WTC11 (cell line): ENCODE data around the gene HPSE2. TPM values are rescaled to one million over a fixed set of nuclear protein-coding genes. Genes with fewer than 3 reads are reported as not detected.
"Not testable (repeated sequence)": the region's sequence is repeated elsewhere in the genome, so short reads cannot be mapped to it uniquely, and the experiment has no call there.

Experiments
- ATAC-seq: fragments of 200-7000 bp; cut with Tn5 transposase; 2 replicates; pipeline ENCODE4 v1.10.0; 2021; ENCODE audit warnings: mild to moderate bottlenecking, moderate library complexity
- CTCF ChIA-PET: fragments of 300-600 bp; sonication (Branson Sonifier 250); formaldehyde crosslinking; loops from one replicate; lab custom pipeline; 2021; ENCODE audit warnings: antibody characterized with exemption; lab: Charles Lee
- POLR2A ChIA-PET: fragments of 350-600 bp; sonication (Branson Sonifier 250); formaldehyde crosslinking; loops from one replicate; lab custom pipeline; 2021; ENCODE audit warnings: antibody characterized with exemption; lab: Charles Lee
- DNase-seq: peaks from one replicate; pipeline ENCODE4 v3.0.0; 2021; ENCODE audit warnings: low spot score
- H3K27ac Mint-ChIP-seq: 2 replicates; pipeline ENCODE4 v1.8.0; 2021; ENCODE audit warnings: mixed read lengths
- H3K27me3 Mint-ChIP-seq: 2 replicates; pipeline ENCODE4 v1.8.0; 2021; ENCODE audit warnings: low read depth, mild to moderate bottlenecking, moderate library complexity, mixed read lengths
- H3K36me3 Mint-ChIP-seq: 2 replicates; pipeline ENCODE4 v1.8.0; 2021; ENCODE audit warnings: mixed read lengths
- H3K4me1 Mint-ChIP-seq: 2 replicates; pipeline ENCODE4 v1.8.0; 2022; ENCODE audit warnings: mixed read lengths
- H3K4me3 Mint-ChIP-seq: 2 replicates; pipeline ENCODE4 v1.8.0; 2021; ENCODE audit warnings: mild to moderate bottlenecking, moderate library complexity, mixed read lengths
- H3K9me3 Mint-ChIP-seq: 2 replicates; pipeline ENCODE4 v1.8.0; 2021; ENCODE audit warnings: mixed read lengths
- AR ChIP-seq: fragments of 250-450 bp; sonication (Bioruptor Pico); IDR thresholded peaks from 2 replicates; pipeline ENCODE4 v1.9.0; 2021; ENCODE audit warnings: mild to moderate bottlenecking
- CREB1 ChIP-seq: sonication (generic); formaldehyde crosslinking; IDR thresholded peaks from 2 replicates; pipeline ENCODE4 v1.8.0; 2023; ENCODE audit warnings: mild to moderate bottlenecking, missing genetic modification reagents
- CREM ChIP-seq: sonication (generic); formaldehyde crosslinking; IDR thresholded peaks from 2 replicates; pipeline ENCODE4 v1.8.1; 2022; ENCODE audit warnings: mild to moderate bottlenecking, missing genetic modification reagents, moderate library complexity
- CTCF ChIP-seq: fragments of 200-600 bp; IDR thresholded peaks from 2 replicates; pipeline ENCODE4 v1.8.0; 2022; ENCODE audit warnings: antibody characterized with exemption
- ELF4 ChIP-seq: sonication (generic); formaldehyde crosslinking; IDR thresholded peaks from 2 replicates; pipeline ENCODE4 v1.8.1; 2022; ENCODE audit warnings: low read depth, mild to moderate bottlenecking, moderate library complexity, missing genetic modification reagents
- EMX1 ChIP-seq: fragments of 250-450 bp; sonication (Bioruptor Pico); IDR thresholded peaks from 2 replicates; pipeline ENCODE4 v1.8.0; 2021; ENCODE audit warnings: mild to moderate bottlenecking
- ETV6 ChIP-seq: sonication (generic); formaldehyde crosslinking; IDR thresholded peaks from 2 replicates; pipeline ENCODE4 v1.8.1; 2022; ENCODE audit warnings: mild to moderate bottlenecking, missing genetic modification reagents
- FOXJ3 ChIP-seq: sonication (generic); formaldehyde crosslinking; IDR thresholded peaks from 2 replicates; pipeline ENCODE4 v1.9.0; 2021; ENCODE audit warnings: missing genetic modification reagents, mild to moderate bottlenecking, borderline replicate concordance
- FOXK1 ChIP-seq: sonication (generic); formaldehyde crosslinking; IDR thresholded peaks from 2 replicates; pipeline ENCODE4 v1.8.0; 2022; ENCODE audit warnings: mild to moderate bottlenecking, moderate library complexity, missing genetic modification reagents
- FOXP1 ChIP-seq: sonication (generic); formaldehyde crosslinking; IDR thresholded peaks from 2 replicates; pipeline ENCODE4 v1.8.0; 2022; ENCODE audit warnings: missing genetic modification reagents, mild to moderate bottlenecking, moderate library complexity, borderline replicate concordance
- GABPB1 ChIP-seq: sonication (generic); formaldehyde crosslinking; IDR thresholded peaks from 2 replicates; pipeline ENCODE4 v1.8.1; 2023; ENCODE audit warnings: mild to moderate bottlenecking, missing genetic modification reagents
- JAZF1 ChIP-seq: fragments of 250-450 bp; sonication (Bioruptor Pico); IDR thresholded peaks from 2 replicates; pipeline ENCODE4 v1.9.0; 2021; ENCODE audit warnings: moderate library complexity, mild to moderate bottlenecking, inconsistent platforms
- KAT7 ChIP-seq: sonication (generic); formaldehyde crosslinking; IDR thresholded peaks from 2 replicates; pipeline ENCODE4 v1.8.1; 2023; ENCODE audit warnings: missing genetic modification reagents, mild to moderate bottlenecking, borderline replicate concordance
- MXD4 ChIP-seq: fragments of 250-450 bp; sonication (Bioruptor Pico); IDR thresholded peaks from 2 replicates; pipeline ENCODE4 v1.8.0; 2021; ENCODE audit warnings: mild to moderate bottlenecking, moderate library complexity, borderline replicate concordance
- NFE2L1 ChIP-seq: sonication (generic); formaldehyde crosslinking; IDR thresholded peaks from 2 replicates; pipeline ENCODE4 v1.8.1; 2023; ENCODE audit warnings: missing genetic modification reagents
- NR3C1 ChIP-seq: sonication (generic); formaldehyde crosslinking; conservative IDR thresholded peaks from 2 replicates; pipeline ENCODE4 v1.8.1; 2023; ENCODE audit warnings: low read depth, mild to moderate bottlenecking, missing genetic modification reagents
- TP53 ChIP-seq: sonication (generic); formaldehyde crosslinking; IDR thresholded peaks from 2 replicates; pipeline ENCODE4 v1.8.1; 2023; ENCODE audit warnings: mild to moderate bottlenecking, missing genetic modification reagents
- USF2 ChIP-seq: sonication (generic); formaldehyde crosslinking; IDR thresholded peaks from 2 replicates; pipeline ENCODE4 v1.8.1; 2023; ENCODE audit warnings: mild to moderate bottlenecking, missing genetic modification reagents, moderate library complexity
- ZBTB43 ChIP-seq: sonication (generic); formaldehyde crosslinking; IDR thresholded peaks from 2 replicates; pipeline ENCODE4 v1.8.1; 2023; ENCODE audit warnings: mild to moderate bottlenecking, missing genetic modification reagents
- ZNF138 ChIP-seq: sonication (generic); formaldehyde crosslinking; conservative IDR thresholded peaks from 2 replicates; pipeline ENCODE4 v1.8.1; 2022; ENCODE audit warnings: mild to moderate bottlenecking, moderate library complexity, missing genetic modification reagents
- total RNA-seq: library from RNA; stranded (reverse); gene quantifications from 3 replicates; pipeline ENCODE4 v1.2.3, GENCODE V29; 2021

The HPSE2 gene
- total RNA-seq, 1 experiment from 2014 or later, result 0.66 TPM

- TF ChIP-seq CTCF (peak; percentile 49; the same call in 1 of the 2 replicates), FOXK1 (CRISPR knock-in tag) (no peak), AR (CRISPR knock-in tag) (no peak), ZNF138 (CRISPR knock-in tag) (no peak), TP53 (CRISPR knock-in tag) (no peak), ZBTB43 (CRISPR knock-in tag) (no peak), EMX1 (CRISPR knock-in tag) (no peak), CREB1 (CRISPR knock-in tag) (no peak), MXD4 (CRISPR knock-in tag) (no peak)
- H3K36me3 Mint-ChIP-seq, result no peaks in the 10 kb centered on the region
- peaks cover 8% of the 10 kb centered on the region for H3K9me3 Mint-ChIP-seq
- CTCF ChIA-PET, result interaction anchor here (0.6 to 2.8 kb wide), 19 partner anchors 11 to 968 kb away, joined by 3 to 10 read pairs (median 3); partner anchors contain the start of gene CNNM1
- no peak overlapping the region for H3K27ac Mint-ChIP-seq
- H3K4me3 Mint-ChIP-seq, result no peak overlapping the region
- no peak for ATAC-seq
- DNase-seq, result no peak
- no peaks in the 10 kb centered on the region for H3K27me3 Mint-ChIP-seq
- peaks cover 14% of the 10 kb centered on the region for H3K4me1 Mint-ChIP-seq
- POLR2A ChIA-PET, result interaction anchor here (1.0 kb wide), 1 partner anchor 12 kb away, joined by 3 read pairs; no protein-coding TSS in a partner anchor
Measured at GRCh38 chr10:99276848-99277486, 41.3 kb upstream of the HPSE2 start.

- Mint-ChIP-seq H3K9me3 (peaks cover 22% of the 10 kb centered on the region), H3K27me3 (no peaks in the 10 kb centered on the region), H3K4me1 (peaks cover 13% of the 10 kb centered on the region), H3K27ac (no peak overlapping the region), H3K4me3 (no peak overlapping the region), H3K36me3 (peaks cover 5% of the 10 kb centered on the region)
- TF ChIP-seq GABPB1, result no peak
- TF ChIP-seq ETV6, result no peak
- no peak for TF ChIP-seq KAT7 (CRISPR knock-in tag)
- peak; percentile 46; the same call in 1 of the 2 replicates for TF ChIP-seq USF2 (CRISPR knock-in tag)
- 0 out of 2 replicates have a peak, but pooled peaks have one; percentile 24 for TF ChIP-seq NFE2L1 (CRISPR knock-in tag)
- ATAC-seq, result peak; percentile 77
- ChIA-PET CTCF (interaction anchor here (0.7 kb wide), 1 partner anchor 10 kb away, joined by 3 read pairs; no protein-coding TSS in a partner anchor), POLR2A (no interaction called here)
- no peak for DNase-seq
Measured at GRCh38 chr10:99266383-99266782, 30.7 kb upstream of the HPSE2 start.

- POLR2A ChIA-PET, result no interaction called here
- H3K4me3 Mint-ChIP-seq, result no peak overlapping the region
- no peak for DNase-seq
- CTCF ChIA-PET, result no interaction called here
- H3K4me1 Mint-ChIP-seq, result no peaks in the 10 kb centered on the region
- H3K27me3 Mint-ChIP-seq, result peaks cover 5% of the 10 kb centered on the region
- TF ChIP-seq CREM, result no peak
- no peak for TF ChIP-seq GABPB1
- TF ChIP-seq MXD4 (CRISPR knock-in tag), result no peak
- TF ChIP-seq JAZF1 (CRISPR knock-in tag), result no peak
- no peak for TF ChIP-seq ELF4 (CRISPR knock-in tag)
- TF ChIP-seq FOXJ3 (CRISPR knock-in tag), result no peak
- TF ChIP-seq ZBTB43 (CRISPR knock-in tag), result no peak
- TF ChIP-seq FOXP1 (CRISPR knock-in tag), result no peak
- no peak for TF ChIP-seq FOXK1 (CRISPR knock-in tag)
- no peak for TF ChIP-seq NR3C1 (CRISPR knock-in tag)
- H3K27ac Mint-ChIP-seq, result no peak overlapping the region
- H3K36me3 Mint-ChIP-seq, result peaks cover 28% of the 10 kb centered on the region
- H3K9me3 Mint-ChIP-seq, result peaks cover 57% of the 10 kb centered on the region
- ATAC-seq, result no peak
Measured at GRCh38 chr10:99248824-99249223, 13.2 kb upstream of the HPSE2 start.

GRCh38 chr10:99247893-99248292 is 12.2 kb upstream of the HPSE2 start:
- H3K27me3 Mint-ChIP-seq, POLR2A ChIA-PET: not testable (repeated sequence)

More at GRCh38 chr10:99247893-99248292, 12.2 kb upstream of the HPSE2 start:
- H3K9me3 Mint-ChIP-seq, result peaks cover 51% of the 10 kb centered on the region
- H3K4me1 Mint-ChIP-seq, H3K27ac Mint-ChIP-seq, ATAC-seq, H3K4me3 Mint-ChIP-seq, DNase-seq, CTCF ChIA-PET: not testable (repeated sequence)
- H3K36me3 Mint-ChIP-seq, result peaks cover 28% of the 10 kb centered on the region
